ENCODE data around the gene ANXA3. TPM values are rescaled to one million over a fixed set of nuclear protein-coding genes. Genes with fewer than 3 reads are reported as not detected.

The ANXA3 gene
- total RNA-seq, 1 donor from 2014 or later: 1.9 TPM

DNA sequence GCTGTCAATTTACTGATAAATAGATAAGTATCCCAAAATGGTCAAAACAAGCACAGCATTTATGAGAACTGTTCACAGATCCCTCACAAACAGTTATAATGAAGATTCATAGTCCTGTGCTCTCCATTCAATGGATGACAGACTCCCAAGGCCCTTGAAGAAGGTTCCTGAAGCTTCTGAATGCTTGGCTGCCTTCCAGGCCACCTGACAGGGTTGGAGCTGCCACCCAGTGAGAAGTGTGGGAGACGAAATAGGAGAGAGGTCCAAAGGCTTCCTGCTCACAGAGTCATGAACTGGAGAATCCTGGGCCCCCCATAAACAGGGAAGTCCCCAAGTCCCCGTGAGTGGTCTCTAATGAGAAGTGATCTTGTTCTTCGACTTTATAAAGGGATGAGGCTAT lies 26.0 kb upstream of the ANXA3 start:
- Mint-ChIP-seq H3K27me3 (ENCODE audit: insufficient read depth, low read depth) (no peaks in the 10 kb centered on the region), H3K4me1 (peaks cover 2% of the 10 kb centered on the region), H3K36me3 (peaks cover 4% of the 10 kb centered on the region), H3K9me3 (peaks cover 2% of the 10 kb centered on the region), H3K27ac (no peak overlapping the region), H3K4me3 (no peak overlapping the region)
- H4K20me1 ChIP-seq (ENCODE audit: low read depth): no peaks in the 10 kb centered on the region
- no peaks in the 10 kb centered on the region for H3K4me1 ChIP-seq
- TF ChIP-seq EZH2 (IDR thresholded peaks at IDR 0.05) (no peak), EZH2phosphoT487 (IDR thresholded peaks at IDR 0.05) (no peak), CTCF (IDR thresholded peaks at IDR 0.05) (no peak)
- DNase-seq (ENCODE audit: low spot score): no peak
- H3K27ac ChIP-seq: no peak overlapping the region
- no peaks in the 10 kb centered on the region for H3K27me3 ChIP-seq
- H3K79me2 ChIP-seq (ENCODE audit: low read depth): no peaks in the 10 kb centered on the region
- no peaks in the 10 kb centered on the region for H3F3A ChIP-seq (ENCODE audit: low read depth)
- H3K9ac ChIP-seq: no peak overlapping the region
- no peak overlapping the region for H3K4me2 ChIP-seq
- H2AFZ ChIP-seq (replicated peaks): no peak overlapping the region
- no peaks in the 10 kb centered on the region for H3K9me3 ChIP-seq (ENCODE audit: low read depth)
- no peak overlapping the region for H3K4me3 ChIP-seq
- H3K36me3 ChIP-seq: no peaks in the 10 kb centered on the region

DNA sequence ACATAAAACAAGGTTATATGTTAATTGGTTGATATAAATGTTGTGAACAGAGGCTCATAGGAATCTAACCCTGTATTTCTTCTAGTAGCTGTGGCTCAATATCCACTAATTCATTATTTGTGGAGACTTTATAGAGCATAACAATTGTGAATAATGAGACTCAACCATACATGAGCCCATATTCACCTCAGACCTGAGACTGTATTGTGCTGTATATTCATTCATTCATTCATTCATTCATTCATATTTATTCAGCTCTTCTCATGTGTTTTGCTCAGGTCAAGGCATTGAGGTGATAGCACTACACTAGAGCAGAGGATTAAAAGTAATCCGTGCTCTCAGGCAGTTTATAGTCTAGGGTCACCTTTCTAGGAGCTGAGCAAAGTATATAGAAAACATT lies 24.5 kb upstream of the ANXA3 start:
- Mint-ChIP-seq H3K27ac (no peak overlapping the region), H3K4me3 (no peak overlapping the region), H3K9me3 (peaks cover 2% of the 10 kb centered on the region), H3K27me3 (ENCODE audit: insufficient read depth, low read depth) (no peaks in the 10 kb centered on the region), H3K4me1 (no peaks in the 10 kb centered on the region), H3K36me3 (peaks cover 4% of the 10 kb centered on the region)
- H3K4me1 ChIP-seq: no peaks in the 10 kb centered on the region
- DNase-seq (ENCODE audit: low spot score): no peak
- no peaks in the 10 kb centered on the region for H3K27me3 ChIP-seq
- H3K9ac ChIP-seq: no peak overlapping the region
- no peaks in the 10 kb centered on the region for H3K9me3 ChIP-seq (ENCODE audit: low read depth)
- no peaks in the 10 kb centered on the region for H3K36me3 ChIP-seq
- no peaks in the 10 kb centered on the region for H3F3A ChIP-seq (ENCODE audit: low read depth)
- no peak overlapping the region for H3K4me2 ChIP-seq
- H3K4me3 ChIP-seq: no peak overlapping the region
- no peaks in the 10 kb centered on the region for H4K20me1 ChIP-seq (ENCODE audit: low read depth)
- no peak overlapping the region for H3K27ac ChIP-seq
- no peak overlapping the region for H2AFZ ChIP-seq (replicated peaks)
- TF ChIP-seq EZH2phosphoT487 (IDR thresholded peaks at IDR 0.05): no peak
- no peak for TF ChIP-seq CTCF (IDR thresholded peaks at IDR 0.05)
- TF ChIP-seq EZH2 (IDR thresholded peaks at IDR 0.05): no peak
- no peaks in the 10 kb centered on the region for H3K79me2 ChIP-seq (ENCODE audit: low read depth)

DNA sequence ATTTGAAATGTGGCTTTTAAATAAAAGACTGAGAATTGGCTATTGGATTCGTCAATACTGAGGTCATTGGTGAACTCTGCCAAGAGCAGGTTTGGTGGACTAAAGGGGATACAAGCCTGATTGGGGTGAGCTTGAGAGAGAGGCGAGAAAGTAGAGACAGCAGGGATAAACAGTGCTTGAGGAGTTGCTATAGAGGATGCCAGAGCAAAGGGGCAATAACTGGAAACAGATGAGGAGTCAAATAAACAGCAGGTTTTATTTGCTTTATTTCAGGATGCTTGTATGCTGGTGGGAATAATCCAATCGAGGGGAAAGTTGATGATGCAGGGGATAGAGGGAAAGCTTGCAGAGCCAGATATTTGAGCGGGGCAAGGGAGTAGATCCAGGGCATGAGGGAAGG lies 24.0 kb upstream of the ANXA3 start:
- H2AFZ ChIP-seq (replicated peaks): no peak overlapping the region
- no peak overlapping the region for H3K9ac ChIP-seq
- H3K9me3 Mint-ChIP-seq: peaks cover 2% of the 10 kb centered on the region
- H3K27ac Mint-ChIP-seq: no peak overlapping the region
- peaks cover 4% of the 10 kb centered on the region for H3K36me3 Mint-ChIP-seq
- no peak for DNase-seq (ENCODE audit: low spot score)
- no peaks in the 10 kb centered on the region for H3K27me3 Mint-ChIP-seq (ENCODE audit: insufficient read depth, low read depth)
- H3K27ac ChIP-seq: no peak overlapping the region
- no peaks in the 10 kb centered on the region for H3K4me1 ChIP-seq
- no peaks in the 10 kb centered on the region for H3F3A ChIP-seq (ENCODE audit: low read depth)
- no peaks in the 10 kb centered on the region for H3K4me1 Mint-ChIP-seq
- no peak for TF ChIP-seq EZH2 (IDR thresholded peaks at IDR 0.05)
- no peak for TF ChIP-seq CTCF (IDR thresholded peaks at IDR 0.05)
- TF ChIP-seq EZH2phosphoT487 (IDR thresholded peaks at IDR 0.05): no peak
- H3K79me2 ChIP-seq (ENCODE audit: low read depth): no peaks in the 10 kb centered on the region
- H3K4me3 Mint-ChIP-seq: no peak overlapping the region
- no peaks in the 10 kb centered on the region for H3K36me3 ChIP-seq
- no peak overlapping the region for H3K4me2 ChIP-seq
- no peaks in the 10 kb centered on the region for H3K27me3 ChIP-seq
- H3K4me3 ChIP-seq: no peak overlapping the region
- H4K20me1 ChIP-seq (ENCODE audit: low read depth): no peaks in the 10 kb centered on the region
- H3K9me3 ChIP-seq (ENCODE audit: low read depth): no peaks in the 10 kb centered on the region
